Endothelial cell of umbilical vein (primary cell): ENCODE results near the gene ENGASE. TPM values are rescaled to one million over a fixed set of nuclear protein-coding genes. Genes with fewer than 3 reads are reported as not detected.

Experiments used
- BruUV-seq: library from RNA; stranded (reverse); fragments of 400-500 nt; replicated peaks from 2 replicates; lab custom pipeline; 2021; lab: Mats Ljungman, UMichigan
- CTCF ChIA-PET: fragments of 300-600, 350-600 bp; sonication (Branson Sonifier 250); formaldehyde crosslinking; loops from one replicate; lab custom pipeline; 2021; ENCODE audit warnings: antibody characterized with exemption, inconsistent platforms; lab: Charles Lee
- POLR2A ChIA-PET: fragments of 300-600, 350-600 bp; sonication (Branson Sonifier 250); formaldehyde crosslinking; loops from one replicate; lab custom pipeline; 2021; ENCODE audit warnings: antibody characterized with exemption, inconsistent platforms; lab: Charles Lee
- DNase-seq: peaks from one replicate; pipeline ENCODE4 v3.0.0-alpha.2; 2011; ENCODE audit warnings: low read depth, low spot score
- FAIRE-seq: peaks from 2 replicates; lab custom pipeline; 2011; peaks lifted over from hg19 to GRCh38; lab: Jason Lieb, UNC
- H2AFZ ChIP-seq: 2 replicates; pipeline ENCODE4 v1.6.0; 2012; ENCODE audit warnings: low read depth, low read length, control low read depth, inconsistent platforms
- H3K27ac ChIP-seq: 2 replicates; pipeline ENCODE4 v1.5.1; 2011; ENCODE audit warnings: low read depth, mild to moderate bottlenecking, control low read depth, low read length, moderate library complexity; ENCODE audit not compliant: insufficient read depth
- H3K27me3 ChIP-seq, 2 experiments: 2 replicates each; pipeline versions ENCODE4 v1.6.0 to v1.6.1; 2011; ENCODE audit warnings: low read length in 2 of 2, mixed read lengths in 1 of 2; ENCODE audit not compliant: control insufficient read depth in 2 of 2, insufficient read depth in 2 of 2
- H3K36me3 ChIP-seq, 2 experiments: 2 replicates in 1 of 2; 3 replicates in 1 of 2; pipeline ENCODE4 v1.5.1; 2011; ENCODE audit warnings: low read length in 2 of 2, mild to moderate bottlenecking in 1 of 2, moderate library complexity in 1 of 2; ENCODE audit not compliant: control insufficient read depth in 2 of 2, insufficient read depth in 2 of 2; ENCODE audit errors: extremely low read depth in 1 of 2
- H3K4me1 ChIP-seq: 3 replicates; pipeline ENCODE4 v1.5.1; 2011; ENCODE audit warnings: mild to moderate bottlenecking, low read length; ENCODE audit not compliant: control insufficient read depth, insufficient read depth; ENCODE audit errors: extremely low read depth
- H3K4me2 ChIP-seq: 2 replicates; pipeline ENCODE4 v1.6.1; 2011; ENCODE audit warnings: low read length, control low read depth, mixed read lengths; ENCODE audit not compliant: insufficient read depth
- H3K4me3 ChIP-seq, 3 experiments: fragments of 200-600 bp in 1 of 3; sonication (generic), shearing (Covaris generic) in 1 of 3; replicated peaks in 1 of 3; 2 replicates each; pipeline ENCODE4 v1.5.1; 2011 to 2016; ENCODE audit warnings: control low read depth in 3 of 3, low read length in 3 of 3, mild to moderate bottlenecking in 2 of 3, inconsistent platforms in 1 of 3, low read depth in 1 of 3, moderate library complexity in 1 of 3; ENCODE audit not compliant: insufficient read depth in 1 of 3
- H3K79me2 ChIP-seq: 2 replicates; pipeline ENCODE4 v1.6.0; 2012; ENCODE audit warnings: low read length, inconsistent platforms; ENCODE audit not compliant: control insufficient read depth, insufficient read depth
- H3K9ac ChIP-seq: replicated peaks from 2 replicates; pipeline ENCODE3; 2011; ENCODE audit warnings: low read length, control low read depth; ENCODE audit not compliant: insufficient read depth; ENCODE audit errors: extremely low read depth
- H3K9me1 ChIP-seq: replicated peaks from 3 replicates; pipeline ENCODE4 v1.6.0; 2011; ENCODE audit warnings: mild to moderate bottlenecking, low read length; ENCODE audit not compliant: control insufficient read depth, insufficient read depth; ENCODE audit errors: extremely low read depth
- H3K9me3 ChIP-seq: replicated peaks from 2 replicates; pipeline ENCODE4 v1.5.1; 2012; ENCODE audit warnings: low read length, inconsistent platforms; ENCODE audit not compliant: control insufficient read depth, insufficient read depth
- H4K20me1 ChIP-seq: replicated peaks from 2 replicates; pipeline ENCODE3; 2011; ENCODE audit warnings: mild to moderate bottlenecking, low read length; ENCODE audit not compliant: control insufficient read depth, insufficient read depth; ENCODE audit errors: extremely low read depth
- CTCF ChIP-seq, 2 donors: IDR thresholded peaks; 1 replicate in 1 of 2; 2 replicates in 1 of 2; pipeline ENCODE4 v1.5.1; 2011; ENCODE audit warnings: low read length in 2 of 2, mild to moderate bottlenecking in 2 of 2, moderate library complexity in 2 of 2, control low read depth in 1 of 2, inconsistent platforms in 1 of 2, low read depth in 1 of 2; ENCODE audit not compliant: insufficient read depth in 1 of 2; ENCODE audit errors: extremely low read depth in 1 of 2
- EZH2 ChIP-seq: IDR thresholded peaks from 2 replicates; pipeline ENCODE4 v1.6.1; 2012; ENCODE audit warnings: borderline replicate concordance, low read depth, mild to moderate bottlenecking, moderate library complexity, low read length, inconsistent platforms; ENCODE audit not compliant: severe bottlenecking
- FOS ChIP-seq: IDR thresholded peaks from 2 replicates; pipeline ENCODE4 v1.6.1; 2011; ENCODE audit warnings: mild to moderate bottlenecking, low read length, moderate library complexity, borderline replicate concordance; ENCODE audit not compliant: insufficient read depth
- POLR2A ChIP-seq: IDR thresholded peaks from 2 replicates; pipeline ENCODE4 v1.6.1; 2012; ENCODE audit warnings: low read depth, mild to moderate bottlenecking, control low read depth, low read length
- dilution Hi-C: fragments of 300-500 bp; cut with MboI; formaldehyde crosslinking; loops from one replicate; pipeline ENCODE4 v1.15.0; 2019; ENCODE audit warnings: low sequenced_read_pairs; ENCODE audit not compliant: extremely low pct_ligation_motif_present
- intact Hi-C: fragments of 100-400 bp; cut with micrococcal nuclease; formaldehyde crosslinking; loops from one replicate; pipeline ENCODE4 v1.10.0; 2022
- polyA plus RNA-seq, 4 experiments: library from polyadenylated mRNA; depleted of rRNA in 3 of 4; stranded (reverse) in 3 of 4; unstranded in 1 of 4; fragments of >200 nt; gene quantifications; 2 replicates each; pipeline versions ENCODE4 v1.2.1 to v1.2.3, GENCODE V29; 2011 to 2012; ENCODE audit warnings: missing spikeins in 1 of 4
- total RNA-seq: library from RNA; stranded (reverse); gene quantifications from 2 replicates; pipeline ENCODE4 v1.2.3, GENCODE V29; 2021

The ENGASE gene
- total and polyA plus RNA-seq, 2 donors (not counting 3 experiments of a cell fraction or from before 2014, with no cell fraction given) = 13.7 to 20.8 TPM

GRCh38 chr17:79072544-79072943 is 2.1 kb upstream of the ENGASE start:
- TF ChIP-seq POLR2A = no peak
- ChIA-PET POLR2A (no interaction called here), CTCF (interaction anchor here (1.5 to 6.5 kb wide), 5 partner anchors 9 to 320 kb away, joined by 5 to 46 read pairs (median 6); no protein-coding TSS in a partner anchor)
- H3K27ac ChIP-seq = no peak overlapping the region
- no peak overlapping the region for H2AFZ ChIP-seq
- dilution Hi-C loops (no loop called here), intact Hi-C loops (no loop called here)
- no peaks in the 10 kb centered on the region for H3K9me3 ChIP-seq
- no peak overlapping the region for H3K4me2 ChIP-seq
- H3K36me3 ChIP-seq = no peaks in the 10 kb centered on the region
- no peaks in the 10 kb centered on the region for H3K79me2 ChIP-seq
- no peaks in the 10 kb centered on the region for H4K20me1 ChIP-seq
- H3K4me1 ChIP-seq = peaks cover 8% of the 10 kb centered on the region
- H3K4me3 ChIP-seq = no peak overlapping the region
- FAIRE-seq = no peak
- no TSS peak for BruUV-seq
- no peak for DNase-seq
- H3K27me3 ChIP-seq = peaks cover 5 to 6% of the 10 kb centered on the region in 2 experiments
- no peak overlapping the region for H3K9ac ChIP-seq
- no peaks in the 10 kb centered on the region for H3K9me1 ChIP-seq

GRCh38 chr17:79073016-79073705 is 1.5 kb upstream of the ENGASE start:
- ChIA-PET CTCF (interaction anchor here (2.0 to 6.5 kb wide), 3 partner anchors 9 to 319 kb away, joined by 6 to 46 read pairs (median 9); no protein-coding TSS in a partner anchor), POLR2A (no interaction called here)
- Histone ChIP-seq H3K4me2 (no peak overlapping the region), H2AFZ (no peak overlapping the region), H3K36me3 (no peaks in the 10 kb centered on the region), H3K9me3 (no peaks in the 10 kb centered on the region), H3K9me1 (no peaks in the 10 kb centered on the region), H3K79me2 (no peaks in the 10 kb centered on the region), H3K4me3 (no peak overlapping the region), H3K9ac (no peak overlapping the region), H3K4me1 (peaks cover 8% of the 10 kb centered on the region), H3K27ac (no peak overlapping the region), H3K27me3 (peaks cover 4 to 5% of the 10 kb centered on the region in 2 experiments), H4K20me1 (no peaks in the 10 kb centered on the region)
- TF ChIP-seq FOS = no peak
- TF ChIP-seq CTCF (IDR thresholded peaks at IDR 0.05; ENCODE audit: extremely low read depth in 1 of 2, insufficient read depth in 1 of 2, low read depth in 1 of 2, low read length in 2 of 2) = no peak
- no peak for TF ChIP-seq EZH2
- FAIRE-seq (no peak), DNase-seq (no peak)
- dilution Hi-C loops = no loop called here
- BruUV-seq = no TSS peak
- intact Hi-C loops = no loop called here
